HG03571 (cell line): ENCODE measurements around the gene GSAP.
"Not testable (repeated sequence)": the region's sequence is repeated elsewhere in the genome, so short reads cannot be mapped to it uniquely, and the experiment has no call there.

Source experiments
- ATAC-seq: cut with Tn5 transposase; IDR thresholded peaks from one replicate; pipeline ENCODE4 v1.9.1; 2021; ENCODE audit not compliant: unreplicated experiment

Gene GSAP

GRCh38 chr7:77367976-77368375 is 48.2 kb downstream of the GSAP start:
- ATAC-seq = no peak

GRCh38 chr7:77362905-77363304 is 53.2 kb downstream of the GSAP start:
- ATAC-seq = no peak

- ATAC-seq = no peak
Observed at GRCh38 chr7:77360969-77361368, 55.2 kb downstream of the GSAP start.

- no peak for ATAC-seq
Observed at GRCh38 chr7:77360104-77360503, 56.0 kb downstream of the GSAP start.

GRCh38 chr7:77359599-77359998 is 56.5 kb downstream of the GSAP start:
- ATAC-seq = no peak

- no peak for ATAC-seq
Observed at GRCh38 chr7:77354914-77355313, 61.2 kb downstream of the GSAP start.

GRCh38 chr7:77354484-77354883 is 61.7 kb downstream of the GSAP start:
- no peak for ATAC-seq

- no peak for ATAC-seq
Observed at GRCh38 chr7:77353911-77354310, 62.2 kb downstream of the GSAP start.

- ATAC-seq = no peak
Observed at GRCh38 chr7:77353407-77353721, 62.8 kb downstream of the GSAP start.

GRCh38 chr7:77352665-77353406 is 63.3 kb downstream of the GSAP start:
- ATAC-seq = no peak

- ATAC-seq = peak; percentile 95
Observed at GRCh38 chr7:77351539-77352004, 64.6 kb downstream of the GSAP start.

- ATAC-seq = no peak
Observed at GRCh38 chr7:77349141-77349540, 67.0 kb downstream of the GSAP start.

GRCh38 chr7:77348371-77348813 is 67.8 kb downstream of the GSAP start:
- no peak for ATAC-seq

- ATAC-seq = no peak
Observed at GRCh38 chr7:77346441-77346840, 69.7 kb downstream of the GSAP start.

- not testable (repeated sequence) for ATAC-seq
Observed at GRCh38 chr7:77345426-77345825, 70.7 kb downstream of the GSAP start.

- no peak for ATAC-seq
Observed at GRCh38 chr7:77339726-77340125, 76.4 kb downstream of the GSAP start.

- ATAC-seq = no peak
Observed at GRCh38 chr7:77338883-77339629, 77.1 kb downstream of the GSAP start.

GRCh38 chr7:77338260-77338659 is 77.9 kb downstream of the GSAP start:
- ATAC-seq = no peak

GRCh38 chr7:77337456-77337990 is 78.6 kb downstream of the GSAP start:
- no peak for ATAC-seq

GRCh38 chr7:77335581-77335980 is 80.6 kb downstream of the GSAP start:
- ATAC-seq = no peak

- ATAC-seq = not testable (repeated sequence)
Observed at GRCh38 chr7:77334039-77334438, 82.1 kb downstream of the GSAP start.
